A549 (cell line): ENCODE data around the gene BCOR. TPM values are rescaled to one million over a fixed set of nuclear protein-coding genes. Genes with fewer than 3 reads are reported as not detected.

ENCODE experiments used
- ATAC-seq, 2 experiments: fragments of 200-7000 bp in 1 of 2; fragments of >200 bp in 1 of 2; cut with Nextera tagmentation in 1 of 2; cut with Tn5 transposase in 1 of 2; 3 replicates each; pipeline versions ENCODE4 v1.8.0 to v1.9.1; 2018 to 2020; ENCODE audit warnings: mild to moderate bottlenecking in 1 of 2, moderate library complexity in 1 of 2
- CTCF ChIA-PET: fragments of 300-600 bp; sonication (Branson Sonifier 250); formaldehyde crosslinking; extraction: SDS; loops from one replicate; lab custom pipeline; 2021; ENCODE audit warnings: antibody characterized with exemption, inconsistent platforms; lab: Yijun Ruan, JAX
- POLR2A ChIA-PET: fragments of 350-600 bp; formaldehyde crosslinking; extraction: SDS; loops from one replicate; lab custom pipeline; 2021; ENCODE audit warnings: antibody characterized with exemption, inconsistent platforms; lab: Yijun Ruan, JAX
- DNase-seq, 2 experiments: peaks; one replicate each; pipeline versions ENCODE4 v3.0.0 to v3.0.0-alpha.2; 2011 to 2016; ENCODE audit warnings: low read depth in 1 of 2, low spot score in 1 of 2
- FAIRE-seq: peaks from 2 replicates; lab custom pipeline; 2011; peaks lifted over from hg19 to GRCh38; lab: Jason Lieb, UNC
- H3K27ac ChIP-seq, 2 experiments: fragments of >200 bp; sonication (Bioruptor Twin); formaldehyde crosslinking; 3 replicates each; pipeline ENCODE4 v1.5.1; 2016 to 2017
- H3K4me1 ChIP-seq: fragments of >200 bp; sonication (Bioruptor Twin); formaldehyde crosslinking; 3 replicates; pipeline ENCODE4 v1.6.1; 2016
- H3K4me2 ChIP-seq: fragments of >200 bp; sonication (Bioruptor Twin); formaldehyde crosslinking; 3 replicates; pipeline ENCODE4 v1.6.1; 2016
- H3K4me3 ChIP-seq: fragments of >200 bp; sonication (Bioruptor Twin); formaldehyde crosslinking; 3 replicates; pipeline ENCODE4 v1.5.1; 2016
- H3K9me3 ChIP-seq: fragments of >200 bp; sonication (Bioruptor Twin); formaldehyde crosslinking; 3 replicates; pipeline ENCODE4 v1.6.1; 2016
- CBX2 ChIP-seq: fragments of 200-600 bp; sonication (generic); IDR thresholded peaks from 2 replicates; pipeline ENCODE4 v1.6.1; 2016; ENCODE audit warnings: low read depth, mild to moderate bottlenecking, borderline replicate concordance
- CEBPB ChIP-seq, 2 experiments: fragments of >200 bp in 1 of 2; sonication (Bioruptor Twin) in 1 of 2; formaldehyde crosslinking in 1 of 2; IDR thresholded peaks; 2 replicates each; pipeline ENCODE4 v1.6.1; 2012 to 2016
- E2F6 ChIP-seq: IDR thresholded peaks from 2 replicates; pipeline ENCODE4 v1.6.1; 2012; ENCODE audit warnings: low read depth, borderline replicate concordance
- EHF ChIP-seq: fragments of 250-450 bp; sonication (Bioruptor Pico); IDR thresholded peaks from 2 replicates; pipeline ENCODE4 v1.5.0; 2020; ENCODE audit warnings: mild to moderate bottlenecking
- ELK1 ChIP-seq: fragments of 150-350 bp; IDR thresholded peaks from 2 replicates; pipeline ENCODE4 v1.6.1; 2014; ENCODE audit warnings: low read depth, mild to moderate bottlenecking, low read length
- FOSL2 ChIP-seq, 2 experiments: fragments of 450-650 bp in 1 of 2; fragments of >200 bp in 1 of 2; sonication (Bioruptor Twin) in 1 of 2; formaldehyde crosslinking; IDR thresholded peaks; 2 replicates each; pipeline versions ENCODE4 v1.5.0 to v1.6.1; 2016 to 2020; ENCODE audit warnings: mild to moderate bottlenecking in 1 of 2, moderate library complexity in 1 of 2
- HOXA7 ChIP-seq: fragments of 250-450 bp; sonication (Bioruptor Pico); IDR thresholded peaks from 2 replicates; pipeline ENCODE4 v1.5.0; 2020; ENCODE audit warnings: mild to moderate bottlenecking, moderate library complexity
- MAFK ChIP-seq: fragments of 450-650 bp; IDR thresholded peaks from 2 replicates; pipeline ENCODE4 v1.6.1; 2014; ENCODE audit not compliant: partially characterized antibody
- MAX ChIP-seq: IDR thresholded peaks from 2 replicates; pipeline ENCODE4 v1.6.1; 2012
- PBX3 ChIP-seq: IDR thresholded peaks from 2 replicates; pipeline ENCODE4 v1.6.1; 2012
- RCOR1 ChIP-seq: fragments of 150-350 bp; IDR thresholded peaks from 2 replicates; pipeline ENCODE4 v1.6.1; 2014; ENCODE audit warnings: antibody characterized with exemption, low read length, low read depth
- SMC3 ChIP-seq: fragments of >200 bp; sonication (Bioruptor Twin); formaldehyde crosslinking; IDR thresholded peaks from 3 replicates; pipeline ENCODE4 v1.6.1; 2018; ENCODE audit warnings: inconsistent platforms
- TP53 ChIP-seq: fragments of 250-450 bp; sonication (Bioruptor Pico); IDR thresholded peaks from 2 replicates; pipeline ENCODE4 v1.5.0; 2021; ENCODE audit warnings: mild to moderate bottlenecking, moderate library complexity
- ZC3H11A ChIP-seq: fragments of 450-650 bp; IDR thresholded peaks from 2 replicates; pipeline ENCODE4 v1.6.1; 2014; ENCODE audit warnings: antibody characterized with exemption, mild to moderate bottlenecking
- WGBS: methylation state at CpG from one replicate; pipeline ENCODE4 v1.1.6; 2017; ENCODE audit errors: missing lambda C conversion rate; 5-methylcytosine and 5-hydroxymethylcytosine counted together
- polyA plus RNA-seq, 4 experiments: library from polyadenylated mRNA; depleted of rRNA in 3 of 4; stranded (reverse); fragments of >200 nt; fragmentation: RNase III in 1 of 4; extraction: RNeasy Plus Mini Kit Qiagen cat#74134 plus additional on column Dnase treatment in 1 of 4; gene quantifications; 2 replicates in 3 of 4; 3 replicates in 1 of 4; pipeline ENCODE4 v1.2.3, GENCODE V29; 2011 to 2017
- TF ChIP-seq, protein P1 (sequence below): fragments of >200 bp; sonication (Bioruptor Twin); formaldehyde crosslinking; IDR thresholded peaks from 3 replicates; pipeline ENCODE4 v1.5.1; 2016

Gene BCOR
- polyA plus RNA-seq, 2 of the 4 experiments (the other 2 are of a cell fraction), result 12.2 to 12.6 TPM

DNA sequence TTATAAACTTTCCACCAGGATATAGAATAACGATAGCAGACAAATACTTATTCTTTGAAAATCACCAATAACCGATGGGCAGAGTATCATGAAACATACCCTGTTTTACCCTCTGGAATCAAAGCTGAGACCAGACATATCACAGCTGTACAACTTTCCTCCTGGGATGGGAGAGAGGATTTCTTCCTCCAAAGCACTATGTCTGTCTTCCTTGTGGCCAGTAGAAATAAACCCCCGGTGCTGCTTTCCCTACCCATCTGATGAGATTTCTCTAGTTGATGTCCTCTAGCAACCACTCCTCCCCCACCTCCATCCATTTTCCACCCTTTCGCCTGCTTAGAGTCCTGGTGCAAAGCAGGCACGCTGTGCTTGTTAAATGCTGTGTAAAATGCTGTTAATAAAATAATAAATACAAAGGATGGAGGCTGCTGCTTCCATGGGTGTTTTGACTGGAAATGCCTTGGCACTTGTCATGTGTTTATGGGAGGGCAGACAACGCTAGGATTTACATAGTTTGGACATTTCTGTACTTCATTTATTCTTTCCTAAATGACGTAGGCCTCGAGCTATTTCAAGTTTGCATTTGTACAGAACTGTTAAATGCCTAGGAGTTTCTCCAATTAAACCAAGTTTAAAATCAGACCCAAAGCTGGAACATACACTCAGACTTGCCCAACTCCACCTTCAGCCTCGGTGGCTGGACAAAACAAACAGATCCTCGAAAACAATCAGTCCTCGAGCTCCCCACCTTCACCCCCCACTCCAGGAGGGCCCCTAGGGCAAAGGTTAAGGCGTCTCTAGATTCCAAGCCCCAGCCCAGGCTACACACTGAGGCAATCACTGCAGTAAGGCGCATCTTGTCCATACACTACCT lies 10.1 kb downstream of the BCOR start:
- no peak for TF ChIP-seq RCOR1
- TF ChIP-seq, all 56 proteins: peak for 0

GRCh38 chrX:40086569-40087335 lies 11.0 kb downstream of the BCOR start:
- ChIA-PET POLR2A (no interaction called here), CTCF (interaction anchor here (1.3 kb wide), 1 partner anchor 11 kb away, joined by 7 read pairs; the partner anchor contains the start of gene BCOR)
- peaks cover 43% of the 10 kb centered on the region for H3K4me1 ChIP-seq

More for the DNA sequence above, 10.1 kb downstream of the BCOR start:
- Histone ChIP-seq H3K4me2 (peak overlapping the region; percentile 35), H3K27ac (peak overlapping the region in 1 of 2 experiments; percentile 19; a peak in 1 of 6 replicates), H3K4me3 (no peak overlapping the region), H3K9me3 (no peaks in the 10 kb centered on the region), H3K4me1 (peaks cover 42% of the 10 kb centered on the region)
- ATAC-seq (no peak), DNase-seq (no peak), FAIRE-seq (no peak)
- POLR2A ChIA-PET, result no interaction called here
- CTCF ChIA-PET, result interaction anchor here (0.8 to 0.9 kb wide), 2 partner anchors 10 kb away, joined by 3 read pairs; partner anchors contain the start of gene BCOR
- 68% methylated on average over 11 of the region's 13 CpGs for WGBS

GRCh38 chrX:40085714-40086113 lies 12.0 kb downstream of the BCOR start:
- no peak for TF ChIP-seq MAFK
- TF ChIP-seq SMC3, result no peak
- TF ChIP-seq, protein P1, sequence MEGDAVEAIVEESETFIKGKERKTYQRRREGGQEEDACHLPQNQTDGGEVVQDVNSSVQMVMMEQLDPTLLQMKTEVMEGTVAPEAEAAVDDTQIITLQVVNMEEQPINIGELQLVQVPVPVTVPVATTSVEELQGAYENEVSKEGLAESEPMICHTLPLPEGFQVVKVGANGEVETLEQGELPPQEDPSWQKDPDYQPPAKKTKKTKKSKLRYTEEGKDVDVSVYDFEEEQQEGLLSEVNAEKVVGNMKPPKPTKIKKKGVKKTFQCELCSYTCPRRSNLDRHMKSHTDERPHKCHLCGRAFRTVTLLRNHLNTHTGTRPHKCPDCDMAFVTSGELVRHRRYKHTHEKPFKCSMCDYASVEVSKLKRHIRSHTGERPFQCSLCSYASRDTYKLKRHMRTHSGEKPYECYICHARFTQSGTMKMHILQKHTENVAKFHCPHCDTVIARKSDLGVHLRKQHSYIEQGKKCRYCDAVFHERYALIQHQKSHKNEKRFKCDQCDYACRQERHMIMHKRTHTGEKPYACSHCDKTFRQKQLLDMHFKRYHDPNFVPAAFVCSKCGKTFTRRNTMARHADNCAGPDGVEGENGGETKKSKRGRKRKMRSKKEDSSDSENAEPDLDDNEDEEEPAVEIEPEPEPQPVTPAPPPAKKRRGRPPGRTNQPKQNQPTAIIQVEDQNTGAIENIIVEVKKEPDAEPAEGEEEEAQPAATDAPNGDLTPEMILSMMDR, result no peak
- TF ChIP-seq CBX2, result no peak
- TF ChIP-seq FOSL2 (IDR thresholded peaks at IDR 0.05), result no peak
- no peak for TF ChIP-seq FOSL2 (CRISPR knock-in tag; IDR thresholded peaks at IDR 0.05)
- TF ChIP-seq ELK1, result no peak
- TF ChIP-seq ZC3H11A, result no peak
- TF ChIP-seq E2F6, result no peak
- TF ChIP-seq MAX, result no peak
- TF ChIP-seq HOXA7 (CRISPR knock-in tag), result no peak
- peaks cover 46% of the 10 kb centered on the region for H3K4me1 ChIP-seq
- no peak overlapping the region for H3K4me2 ChIP-seq
- POLR2A ChIA-PET, result no interaction called here
- CTCF ChIA-PET, result interaction anchor here (1.3 kb wide), 1 partner anchor 12 kb away, joined by 7 read pairs; the partner anchor contains the start of gene BCOR
- FAIRE-seq (no peak), ATAC-seq (no peak), DNase-seq (no peak)
- H3K27ac ChIP-seq, result no peak overlapping the region
- H3K4me3 ChIP-seq, result no peak overlapping the region
- H3K9me3 ChIP-seq, result no peaks in the 10 kb centered on the region
- 98% methylated on average over 6 of the region's 6 CpGs for WGBS

More at GRCh38 chrX:40086569-40087335, 11.0 kb downstream of the BCOR start:
- no peaks in the 10 kb centered on the region for H3K9me3 ChIP-seq
- H3K27ac ChIP-seq, result no peak overlapping the region
- DNase-seq, result no peak
- H3K4me2 ChIP-seq, result no peak overlapping the region
- FAIRE-seq, result no peak
- H3K4me3 ChIP-seq, result no peak overlapping the region
- 94% methylated on average over 28 of the region's 30 CpGs for WGBS
- ATAC-seq, result no peak
- TF ChIP-seq TP53 (CRISPR knock-in tag) (no peak), EHF (CRISPR knock-in tag) (no peak), E2F6 (no peak), CEBPB (IDR thresholded peaks at IDR 0.05) (no peak), PBX3 (no peak)
- TF ChIP-seq, all 56 proteins: peak for 0
